ENCODE results near the gene ANO2.

The ANO2 gene

DNA sequence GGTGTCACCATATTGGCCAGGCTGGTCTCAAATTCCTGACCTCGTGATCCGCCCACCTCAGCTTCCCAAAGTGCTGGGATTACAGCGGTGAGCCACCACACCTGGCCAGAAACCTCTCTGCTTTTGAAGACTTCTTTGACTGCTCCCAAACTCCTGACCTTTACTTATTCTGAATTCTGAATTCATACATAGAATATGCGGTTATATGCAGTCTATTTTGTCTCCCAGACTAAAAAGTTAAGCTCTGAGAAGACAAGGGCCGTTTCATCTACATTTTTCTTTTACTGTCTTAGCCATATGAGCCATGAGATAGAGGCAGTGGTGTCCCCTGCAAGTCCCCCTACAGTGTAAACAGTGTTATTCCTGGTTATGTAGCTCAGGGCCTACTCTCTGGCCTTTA lies 333.9 kb downstream of the ANO2 start:
- TF ChIP-seq FOXP2 (optimal IDR thresholded peaks at IDR 0.05; ENCODE audit: borderline replicate concordance, extremely low read depth, extremely low read length, insufficient read depth) (no peak), POLR2AphosphoS5 (IDR thresholded peaks at IDR 0.05; ENCODE audit: low read depth, low read length) (no peak), SIN3A (IDR thresholded peaks at IDR 0.05; ENCODE audit: borderline replicate concordance, insufficient read depth, low read length) (no peak), TAF1 (IDR thresholded peaks at IDR 0.05; ENCODE audit: borderline replicate concordance, insufficient read depth, low read length) (no peak)
- TF ChIP-seq, protein P1, sequence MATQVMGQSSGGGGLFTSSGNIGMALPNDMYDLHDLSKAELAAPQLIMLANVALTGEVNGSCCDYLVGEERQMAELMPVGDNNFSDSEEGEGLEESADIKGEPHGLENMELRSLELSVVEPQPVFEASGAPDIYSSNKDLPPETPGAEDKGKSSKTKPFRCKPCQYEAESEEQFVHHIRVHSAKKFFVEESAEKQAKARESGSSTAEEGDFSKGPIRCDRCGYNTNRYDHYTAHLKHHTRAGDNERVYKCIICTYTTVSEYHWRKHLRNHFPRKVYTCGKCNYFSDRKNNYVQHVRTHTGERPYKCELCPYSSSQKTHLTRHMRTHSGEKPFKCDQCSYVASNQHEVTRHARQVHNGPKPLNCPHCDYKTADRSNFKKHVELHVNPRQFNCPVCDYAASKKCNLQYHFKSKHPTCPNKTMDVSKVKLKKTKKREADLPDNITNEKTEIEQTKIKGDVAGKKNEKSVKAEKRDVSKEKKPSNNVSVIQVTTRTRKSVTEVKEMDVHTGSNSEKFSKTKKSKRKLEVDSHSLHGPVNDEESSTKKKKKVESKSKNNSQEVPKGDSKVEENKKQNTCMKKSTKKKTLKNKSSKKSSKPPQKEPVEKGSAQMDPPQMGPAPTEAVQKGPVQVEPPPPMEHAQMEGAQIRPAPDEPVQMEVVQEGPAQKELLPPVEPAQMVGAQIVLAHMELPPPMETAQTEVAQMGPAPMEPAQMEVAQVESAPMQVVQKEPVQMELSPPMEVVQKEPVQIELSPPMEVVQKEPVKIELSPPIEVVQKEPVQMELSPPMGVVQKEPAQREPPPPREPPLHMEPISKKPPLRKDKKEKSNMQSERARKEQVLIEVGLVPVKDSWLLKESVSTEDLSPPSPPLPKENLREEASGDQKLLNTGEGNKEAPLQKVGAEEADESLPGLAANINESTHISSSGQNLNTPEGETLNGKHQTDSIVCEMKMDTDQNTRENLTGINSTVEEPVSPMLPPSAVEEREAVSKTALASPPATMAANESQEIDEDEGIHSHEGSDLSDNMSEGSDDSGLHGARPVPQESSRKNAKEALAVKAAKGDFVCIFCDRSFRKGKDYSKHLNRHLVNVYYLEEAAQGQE (IDR thresholded peaks at IDR 0.05; ENCODE audit: insufficient read depth in 1 of 2, low read depth in 2 of 2, low read length in 2 of 2) = no peak

DNA sequence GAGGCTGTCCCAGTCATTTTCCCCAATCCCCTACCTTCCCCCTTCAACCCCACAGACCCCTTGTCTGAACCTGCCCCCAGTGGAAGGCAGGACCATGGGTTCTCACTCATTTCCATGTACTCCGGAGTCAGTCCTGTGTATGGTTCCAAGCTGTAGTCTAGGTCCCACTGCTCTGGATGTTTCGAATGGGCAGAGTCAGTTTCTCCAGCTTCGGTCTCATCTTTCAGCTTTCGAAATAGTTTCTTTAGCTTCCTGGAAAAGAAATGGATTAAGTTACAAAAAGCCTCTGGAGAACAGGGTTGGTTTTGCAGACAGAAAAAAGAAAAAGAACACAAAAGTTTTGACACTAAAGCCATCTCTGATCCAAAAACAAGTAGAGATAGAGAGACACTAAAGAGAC lies 345.7 kb downstream of the ANO2 start:
- TF ChIP-seq, protein P1 (IDR thresholded peaks at IDR 0.05; ENCODE audit: insufficient read depth in 1 of 2, low read depth in 2 of 2, low read length in 2 of 2) = no peak
- no peak for TF ChIP-seq SIN3A (IDR thresholded peaks at IDR 0.05; ENCODE audit: borderline replicate concordance, insufficient read depth, low read length)
- no peak for TF ChIP-seq TAF1 (IDR thresholded peaks at IDR 0.05; ENCODE audit: borderline replicate concordance, insufficient read depth, low read length)
- TF ChIP-seq FOXP2 (optimal IDR thresholded peaks at IDR 0.05; ENCODE audit: borderline replicate concordance, extremely low read depth, extremely low read length, insufficient read depth) = no peak
- TF ChIP-seq POLR2AphosphoS5 (IDR thresholded peaks at IDR 0.05; ENCODE audit: low read depth, low read length) = no peak

DNA sequence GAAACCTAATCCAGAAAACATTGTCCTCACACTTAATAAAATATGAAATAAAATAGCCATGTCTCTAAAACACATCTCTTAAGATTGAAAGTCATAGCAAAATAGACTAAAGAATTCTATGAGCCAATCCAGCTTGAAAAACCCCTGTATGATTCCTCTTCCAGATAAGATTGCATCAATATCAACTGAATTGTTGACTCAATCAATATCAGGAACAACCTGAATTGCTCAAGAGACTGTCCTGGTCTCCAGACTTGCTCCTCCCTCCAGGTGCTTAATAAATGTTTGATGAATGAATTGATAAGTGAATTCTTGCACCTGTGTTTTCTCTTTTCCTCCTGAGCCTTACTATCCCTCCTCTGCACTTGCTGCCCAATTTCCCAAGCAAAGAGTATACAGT lies 351.1 kb downstream of the ANO2 start:
- TF ChIP-seq POLR2AphosphoS5 (IDR thresholded peaks at IDR 0.05; ENCODE audit: low read depth, low read length) (no peak), SIN3A (IDR thresholded peaks at IDR 0.05; ENCODE audit: borderline replicate concordance, insufficient read depth, low read length) (no peak), FOXP2 (optimal IDR thresholded peaks at IDR 0.05; ENCODE audit: borderline replicate concordance, extremely low read depth, extremely low read length, insufficient read depth) (no peak), TAF1 (IDR thresholded peaks at IDR 0.05; ENCODE audit: borderline replicate concordance, insufficient read depth, low read length) (no peak)
- TF ChIP-seq, protein P1 (IDR thresholded peaks at IDR 0.05; ENCODE audit: insufficient read depth in 1 of 2, low read depth in 2 of 2, low read length in 2 of 2) = no peak

DNA sequence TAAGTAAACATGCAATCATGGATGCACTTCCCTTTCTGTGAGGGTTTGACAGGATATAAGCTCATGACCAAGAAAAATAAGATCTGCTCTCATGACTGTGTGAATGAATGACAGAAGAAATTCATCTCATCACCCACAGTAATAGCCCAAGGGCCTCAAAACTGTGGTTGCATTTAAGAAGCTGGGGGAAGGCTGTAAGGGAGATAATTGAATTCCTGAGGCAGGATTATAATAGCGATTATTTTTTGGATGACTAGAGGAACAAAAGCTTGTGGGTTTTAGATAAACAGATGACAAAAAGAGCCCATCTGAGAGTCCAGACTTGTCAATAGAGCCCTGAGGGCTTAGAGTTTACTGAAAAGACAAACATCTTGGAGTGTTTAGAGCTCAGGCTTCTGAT lies 352.0 kb downstream of the ANO2 start:
- TF ChIP-seq, protein P1 (IDR thresholded peaks at IDR 0.05; ENCODE audit: insufficient read depth in 1 of 2, low read depth in 2 of 2, low read length in 2 of 2) = no peak
- TF ChIP-seq FOXP2 (optimal IDR thresholded peaks at IDR 0.05; ENCODE audit: borderline replicate concordance, extremely low read depth, extremely low read length, insufficient read depth) = no peak
- TF ChIP-seq SIN3A (IDR thresholded peaks at IDR 0.05; ENCODE audit: borderline replicate concordance, insufficient read depth, low read length) = no peak
- no peak for TF ChIP-seq TAF1 (IDR thresholded peaks at IDR 0.05; ENCODE audit: borderline replicate concordance, insufficient read depth, low read length)
- TF ChIP-seq POLR2AphosphoS5 (IDR thresholded peaks at IDR 0.05; ENCODE audit: low read depth, low read length) = no peak

DNA sequence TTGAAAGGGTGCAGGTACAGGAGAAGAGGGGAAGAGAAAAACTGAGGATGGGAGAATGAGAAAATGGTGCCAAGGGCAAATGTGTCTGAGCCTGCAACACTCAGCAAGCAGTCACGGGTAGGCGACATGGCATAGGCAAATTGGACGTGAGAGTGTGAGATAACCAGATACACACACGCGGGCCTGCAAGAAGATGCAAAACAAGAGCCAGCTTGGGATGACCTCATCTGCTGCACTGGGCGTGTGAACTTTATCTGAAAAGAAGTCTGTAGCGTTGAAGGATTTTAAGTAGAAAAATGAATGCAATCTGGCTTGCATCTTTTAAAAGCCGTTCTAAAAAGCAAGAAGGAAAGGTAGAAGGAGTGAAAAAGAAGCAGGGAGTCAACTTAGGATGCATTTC lies 352.7 kb downstream of the ANO2 start:
- TF ChIP-seq POLR2AphosphoS5 (IDR thresholded peaks at IDR 0.05; ENCODE audit: low read depth, low read length) (no peak), FOXP2 (optimal IDR thresholded peaks at IDR 0.05; ENCODE audit: borderline replicate concordance, extremely low read depth, extremely low read length, insufficient read depth) (no peak), TAF1 (IDR thresholded peaks at IDR 0.05; ENCODE audit: borderline replicate concordance, insufficient read depth, low read length) (no peak), SIN3A (IDR thresholded peaks at IDR 0.05; ENCODE audit: borderline replicate concordance, insufficient read depth, low read length) (no peak)
- TF ChIP-seq, protein P1 (IDR thresholded peaks at IDR 0.05; ENCODE audit: insufficient read depth in 1 of 2, low read depth in 2 of 2, low read length in 2 of 2) = no peak
